NCI-H226 (cell line): ENCODE measurements around the gene OR2B2.
"Not testable (repeated sequence)": the region's sequence is repeated elsewhere in the genome, so short reads cannot be mapped to it uniquely, and the experiment has no call there.

Experiments used
- DNase-seq: peaks from one replicate; pipeline ENCODE4 v3.0.0-alpha.2; 2015

Gene OR2B2

GRCh38 chr6:27911956-27912446 is at the start of gene OR2B2:
Gene OR2B2, minus strand, starts transcription at chr6:27912396. Its CDS starts 77 bp downstream, at chr6:27912319.
- no peak for DNase-seq

- no peak for DNase-seq
These were observed 45.3 kb upstream of the OR2B2 start for GRCh38 chr6:27957516-27957915.

DNA sequence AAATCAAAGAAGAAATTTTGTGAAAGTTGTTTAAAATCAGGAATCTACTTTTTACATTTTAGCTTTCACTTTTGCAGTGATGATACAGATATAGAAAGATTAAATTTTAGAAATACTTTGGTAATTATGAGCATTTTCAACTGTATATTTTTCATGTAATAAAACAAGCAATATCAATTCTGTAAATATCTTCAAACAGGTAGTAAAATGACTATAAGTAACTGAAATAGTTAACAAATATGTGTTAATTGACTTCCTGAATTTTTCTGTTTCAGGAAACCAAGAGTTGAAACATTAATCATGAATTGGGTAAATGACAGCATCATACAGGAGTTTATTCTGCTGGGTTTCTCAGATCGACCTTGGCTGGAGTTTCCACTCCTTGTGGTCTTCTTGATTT is 44.7 kb upstream of the OR2B2 start, which contains the start of gene OR2B6:
Gene OR2B6, plus strand, starts transcription at position 301 of the 400 bp plus-strand sequence. Its CDS starts 0 bp downstream, at position 301.
- DNase-seq, result no peak

- no peak for DNase-seq
These were observed 38.8 kb upstream of the OR2B2 start for GRCh38 chr6:27951040-27951439.

- DNase-seq, result no peak
These were observed 36.0 kb upstream of the OR2B2 start for GRCh38 chr6:27948237-27948636.

DNA sequence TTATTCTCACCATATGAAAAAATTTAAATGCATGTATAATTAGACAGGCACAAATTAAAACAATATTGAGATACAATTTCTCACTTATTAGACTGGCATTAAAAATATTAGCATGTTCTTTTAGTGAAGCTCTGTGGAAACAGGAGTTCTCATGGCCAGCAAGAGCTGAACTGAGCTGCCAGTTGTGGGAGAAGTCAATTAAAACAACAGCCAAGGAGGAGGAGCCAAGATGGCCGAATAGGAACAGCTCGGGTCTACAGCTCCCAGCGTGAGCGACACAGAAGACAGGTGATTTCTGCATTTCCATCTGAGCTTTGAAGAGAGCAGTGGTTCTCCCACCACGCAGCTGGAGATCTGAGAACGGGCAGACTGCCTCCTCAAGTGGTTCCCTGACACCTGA is 30.9 kb upstream of the OR2B2 start:
- DNase-seq, result not testable (repeated sequence)

GRCh38 chr6:27940766-27941165 is 28.6 kb upstream of the OR2B2 start:
- DNase-seq, result no peak

DNA sequence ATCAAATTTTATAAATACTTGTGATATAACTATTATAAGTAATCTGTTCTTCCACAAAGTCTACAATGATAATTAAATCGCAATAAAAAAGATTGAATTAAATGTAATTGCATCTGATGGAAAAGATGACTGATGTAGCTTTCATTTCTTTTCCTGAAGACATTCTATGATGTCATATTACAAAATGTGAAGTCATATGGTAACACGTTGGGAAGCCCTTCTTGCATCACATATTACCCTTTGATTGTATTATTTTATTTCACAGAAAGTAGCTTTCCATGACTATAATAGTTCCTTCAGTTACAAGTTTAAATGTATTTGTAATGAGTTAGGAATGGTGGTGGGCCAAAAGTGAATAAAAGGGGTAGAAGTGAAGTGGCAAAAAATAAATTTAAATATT is 19.0 kb upstream of the OR2B2 start:
- no peak for DNase-seq

DNA sequence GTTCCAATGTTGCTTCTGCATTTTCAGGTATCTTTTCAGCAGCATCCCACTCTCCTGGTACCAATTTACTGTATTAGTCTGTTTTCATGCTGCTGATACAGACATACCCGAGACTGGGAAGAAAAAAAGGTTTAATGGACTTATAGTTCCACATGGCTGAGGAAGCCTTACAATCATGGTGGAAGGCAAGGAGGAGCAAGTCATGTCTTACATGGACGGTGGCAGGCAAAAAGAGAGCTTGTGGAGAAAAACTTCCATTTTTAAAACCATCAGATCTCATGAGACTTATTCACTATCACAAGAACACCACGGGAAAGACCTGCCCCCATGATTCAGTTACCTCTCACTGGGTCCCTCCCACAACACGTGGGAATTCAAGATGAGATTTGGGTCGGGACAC is 17.7 kb upstream of the OR2B2 start:
- DNase-seq, result not testable (repeated sequence)

DNA sequence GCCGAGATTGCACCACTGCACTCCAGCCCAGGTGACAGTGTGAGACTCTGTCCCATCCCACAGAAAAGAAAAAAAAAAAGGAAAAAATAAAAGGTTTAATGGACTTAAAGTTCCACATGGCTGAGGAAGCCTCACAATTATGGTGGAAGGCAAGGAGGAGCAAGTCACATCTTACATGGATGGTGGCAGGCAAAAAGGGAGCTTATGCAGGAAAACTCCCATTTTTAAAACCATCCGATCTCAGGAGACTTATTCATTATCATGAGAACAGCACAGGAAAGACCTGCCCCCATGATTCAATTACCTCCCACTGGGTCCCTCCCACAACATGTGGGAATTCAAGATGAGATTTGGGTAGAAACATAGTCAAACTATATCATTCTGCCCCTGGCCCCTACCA is 15.8 kb upstream of the OR2B2 start:
- DNase-seq, result not testable (repeated sequence)

GRCh38 chr6:27924179-27924578 is 12.0 kb upstream of the OR2B2 start:
- no peak for DNase-seq

GRCh38 chr6:27922949-27923348 is 10.8 kb upstream of the OR2B2 start:
- no peak for DNase-seq

DNA sequence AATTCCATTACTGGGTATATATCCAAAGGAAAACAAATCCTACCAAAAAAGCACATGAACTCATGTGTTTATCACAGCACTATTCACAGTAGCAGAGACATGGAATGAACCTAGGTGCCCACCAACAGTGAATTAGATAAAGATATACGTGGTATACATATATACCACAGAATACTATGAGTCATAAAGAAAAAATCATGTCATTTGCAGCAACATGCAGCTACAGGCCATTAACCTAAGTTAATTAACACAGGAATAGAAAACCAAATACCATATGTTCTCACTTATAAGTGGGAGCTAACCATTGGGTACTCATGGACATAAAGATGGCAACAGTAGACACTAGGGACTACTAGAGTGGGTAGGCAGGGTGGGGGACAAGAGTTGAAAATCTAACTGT is 4.2 kb downstream of the OR2B2 start:
- no peak for DNase-seq

GRCh38 chr6:27902335-27903314 is 9.6 kb downstream of the OR2B2 start:
- peak; percentile 60 for DNase-seq

GRCh38 chr6:27901801-27902200 is 10.4 kb downstream of the OR2B2 start:
- DNase-seq, result no peak

DNA sequence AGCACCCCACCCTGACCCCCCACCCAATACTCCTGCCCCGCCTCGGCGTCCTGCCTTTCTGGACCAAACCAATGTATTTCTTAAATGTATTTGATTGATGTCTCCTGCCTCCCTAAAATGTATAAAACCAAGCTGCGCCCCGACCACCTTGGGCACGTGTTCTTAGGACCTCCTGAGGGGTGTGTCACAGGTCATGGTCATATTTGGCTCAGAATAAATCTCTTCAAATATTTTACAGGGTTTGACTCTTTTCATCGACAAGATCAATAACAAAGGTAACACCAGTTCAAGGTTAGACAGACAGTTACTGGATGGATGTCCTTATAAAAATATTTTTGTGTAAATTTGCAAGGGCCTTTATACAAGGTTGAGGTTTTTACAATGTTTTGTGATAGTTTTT is 12.0 kb downstream of the OR2B2 start:
- not testable (repeated sequence) for DNase-seq

DNA sequence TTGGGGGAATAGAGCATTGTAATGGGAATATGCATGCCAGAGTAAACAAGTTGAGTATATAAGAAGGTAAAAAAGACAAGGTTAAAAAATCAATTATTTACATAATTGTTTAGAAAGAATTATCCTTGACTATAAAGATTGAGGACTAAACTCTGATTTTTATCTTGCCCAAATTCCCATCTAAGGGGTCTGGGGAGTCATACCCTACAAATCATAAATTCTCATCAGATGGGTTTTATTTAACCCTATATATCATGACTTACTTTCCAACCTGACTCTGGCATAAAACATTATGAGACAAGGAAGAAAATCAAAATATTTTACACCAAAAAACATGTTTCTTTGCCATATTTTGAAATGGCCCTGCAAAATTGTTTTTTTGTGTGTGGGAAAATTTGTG is 12.7 kb downstream of the OR2B2 start:
- DNase-seq, result no peak

- DNase-seq, result no peak
These were observed 14.5 kb downstream of the OR2B2 start for GRCh38 chr6:27897580-27898206.

DNA sequence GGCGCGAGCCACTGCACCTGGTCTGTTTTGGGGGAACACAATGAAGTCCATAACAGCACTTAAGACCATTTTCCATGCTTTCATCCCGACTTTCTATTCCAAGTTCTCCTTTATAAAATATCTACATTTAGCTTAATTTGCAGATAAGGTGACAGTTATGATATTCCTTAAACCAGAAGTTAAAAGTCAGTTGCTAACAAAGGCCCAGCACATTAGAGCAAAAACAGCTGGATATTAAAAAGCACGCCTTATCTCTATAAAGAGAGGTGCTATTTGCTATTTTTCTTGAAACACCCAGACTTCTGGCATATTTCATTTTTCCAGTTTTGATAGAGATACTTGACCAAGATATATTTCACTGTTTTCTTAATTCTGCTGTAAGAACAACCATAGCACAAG is 15.8 kb downstream of the OR2B2 start:
- no peak for DNase-seq

- peak; percentile 54 for DNase-seq
These were observed 17.1 kb downstream of the OR2B2 start for GRCh38 chr6:27894839-27895762.

- peak; percentile 92 for DNase-seq
These were observed 18.1 kb downstream of the OR2B2 start for GRCh38 chr6:27893836-27894807.
